ENCODE data around the gene ADAMTSL3. TPM values are rescaled to one million over a fixed set of nuclear protein-coding genes. Genes with fewer than 3 reads are reported as not detected.

The ADAMTSL3 gene
- total and polyA plus RNA-seq, 2 of the 8 experiments (the other 6 are each of a cell fraction or from before 2014, with no cell fraction given): 0.35 to 1.4 TPM

- H2BK15ac ChIP-seq (ENCODE audit: low read length): no peak overlapping the region
- no peak overlapping the region for H2AFZ ChIP-seq (ENCODE audit: low read length)
- no peak overlapping the region for H3K27ac ChIP-seq (ENCODE audit: low read depth, low read length)
- H2AK5ac ChIP-seq (ENCODE audit: low read depth, low read length): no peak overlapping the region
- H4K5ac ChIP-seq (ENCODE audit: insufficient read length, low read depth, low read length): no peak overlapping the region
- WGBS, 2 experiments (ENCODE audit: extremely low coverage in 1 of 2, insufficient coverage in 1 of 2, insufficient read length in 1 of 2, insufficient replicate concordance in 2 of 2, low coverage in 1 of 2, low lambda C conversion rate in 2 of 2, missing lambda C conversion rate in 1 of 2): 77% methylated on average over 1 of the region's 1 CpG; no CpG with 5 or more reads in 1 of the 2 experiments
- no peak overlapping the region for H2BK5ac ChIP-seq (ENCODE audit: low read depth, low read length)
- H3K79me2 ChIP-seq (ENCODE audit: control insufficient read depth in 1 of 2, insufficient read depth in 2 of 2, low read length in 2 of 2): no peaks in the 10 kb centered on the region
- no peak overlapping the region for H2BK120ac ChIP-seq (replicated peaks; ENCODE audit: low read depth, low read length)
- no peaks in the 10 kb centered on the region for H3K4me1 ChIP-seq (replicated peaks in 1 of 4; ENCODE audit: control insufficient read depth in 3 of 4, insufficient read depth in 4 of 4, low read length in 3 of 4)
- ChIA-PET CTCF (ENCODE audit: partially characterized antibody) (no interaction called here), POLR2A (ENCODE audit: partially characterized antibody) (no interaction called here)
- H4K20me1 ChIP-seq (replicated peaks in 1 of 2; ENCODE audit: control insufficient read depth in 1 of 2, insufficient read depth in 2 of 2, low read length in 2 of 2): no peaks in the 10 kb centered on the region
- H4K91ac ChIP-seq (replicated peaks; ENCODE audit: insufficient read length, low read length): no peak overlapping the region
- DNase-seq (ENCODE audit: low read depth in 1 of 2, low spot score in 2 of 2) (no peak), FAIRE-seq (no peak)
- H3K27me3 ChIP-seq (replicated peaks in 1 of 4; ENCODE audit: control insufficient read depth in 3 of 4, extremely low read depth in 1 of 4, insufficient read depth in 3 of 4, low read length in 3 of 4): no peaks in the 10 kb centered on the region
- no peak overlapping the region for H3K23ac ChIP-seq (ENCODE audit: insufficient read length)
- H3K36me3 ChIP-seq (ENCODE audit: control insufficient read depth in 2 of 4, insufficient read depth in 4 of 4, low read length in 3 of 4): no peaks in the 10 kb centered on the region
- no peaks in the 10 kb centered on the region for H3K9me3 ChIP-seq (ENCODE audit: insufficient read depth in 2 of 2, low read depth in 1 of 2, low read length in 1 of 2)
- no peaks in the 10 kb centered on the region for H3K79me1 ChIP-seq (ENCODE audit: low read depth, low read length)
- no peak overlapping the region for H3K4ac ChIP-seq (replicated peaks; ENCODE audit: insufficient read length, low read depth, low read length)
- no peak overlapping the region for H3K4me2 ChIP-seq (ENCODE audit: insufficient read depth in 1 of 2, low read depth in 2 of 2, low read length in 2 of 2)
- no peak overlapping the region for H3K9ac ChIP-seq (replicated peaks in 1 of 4; ENCODE audit: extremely low read depth in 1 of 4, low read depth in 3 of 4, low read length in 3 of 4)
- no peak overlapping the region for H2BK20ac ChIP-seq (ENCODE audit: low read length)
- H3K23me2 ChIP-seq (ENCODE audit: low read depth, low read length): no peaks in the 10 kb centered on the region
- no peak overlapping the region for H3K14ac ChIP-seq (ENCODE audit: insufficient read length)
- no peak overlapping the region for H3K18ac ChIP-seq (ENCODE audit: extremely low read depth, low read length)
- H4K8ac ChIP-seq (ENCODE audit: extremely low read depth, insufficient read depth, low read length): no peak overlapping the region
- no peak overlapping the region for H3K56ac ChIP-seq (replicated peaks; ENCODE audit: insufficient read length, low read depth, low read length)
- no peak overlapping the region for H2BK12ac ChIP-seq (ENCODE audit: low read depth, low read length)
- no peak overlapping the region for H3K4me3 ChIP-seq (ENCODE audit: extremely low read depth in 1 of 4, insufficient read depth in 2 of 4, low read depth in 3 of 4, low read length in 4 of 4)
- TF ChIP-seq BRCA1 (IDR thresholded peaks at IDR 0.05; ENCODE audit: low read depth, low read length) (no peak), RBBP5 (IDR thresholded peaks at IDR 0.05; ENCODE audit: borderline replicate concordance, low read depth, low read length) (no peak), CHD1 (IDR thresholded peaks at IDR 0.05; ENCODE audit: low read depth, low read length) (no peak), BACH1 (IDR thresholded peaks at IDR 0.05; ENCODE audit: low read length) (no peak), RAD21 (IDR thresholded peaks at IDR 0.05 in 1 of 2, conservative IDR thresholded peaks at IDR 0.05 in 1 of 2; ENCODE audit: low read depth in 2 of 2, low read length in 2 of 2) (no peak), RXRA (IDR thresholded peaks at IDR 0.05; ENCODE audit: insufficient read depth, low read depth, low read length) (no peak), TAF7 (optimal IDR thresholded peaks at IDR 0.05; ENCODE audit: borderline replicate concordance, low read depth, low read length) (no peak), TCF12 (IDR thresholded peaks at IDR 0.05; ENCODE audit: low read depth, low read length) (no peak), SAP30 (IDR thresholded peaks at IDR 0.05; ENCODE audit: insufficient read depth, insufficient replicate concordance, low read length) (no peak), PHF8 (conservative IDR thresholded peaks at IDR 0.05; ENCODE audit: low read depth, low read length) (no peak), KDM1A (IDR thresholded peaks at IDR 0.05; ENCODE audit: borderline replicate concordance, low read length) (no peak), FOSL1 (IDR thresholded peaks at IDR 0.05; ENCODE audit: insufficient read depth, low read depth, low read length) (no peak), TAF1 (IDR thresholded peaks at IDR 0.05; ENCODE audit: low read depth, low read length) (no peak), ASH2L (IDR thresholded peaks at IDR 0.05; ENCODE audit: low read length) (no peak)
Observed at GRCh38 chr15:83769411-83769999, 115.6 kb downstream of the ADAMTSL3 start.
